Neural cell (in vitro differentiated cells): Measurements from ENCODE around the gene CRK. TPM values are rescaled to one million over a fixed set of nuclear protein-coding genes. Genes with fewer than 3 reads are reported as not detected.

ENCODE experiments used
- H2AFZ ChIP-seq: fragments of 200-600, 300-800 bp; sonication (generic), shearing (Covaris generic); 2 replicates; pipeline ENCODE4 v1.6.0; 2014; ENCODE audit warnings: low read depth, mild to moderate bottlenecking, antibody characterized with exemption, low read length, moderate library complexity
- H3F3A ChIP-seq: fragments of 200-600 bp; shearing (Covaris generic); 2 replicates; pipeline ENCODE4 v1.6.1; 2016; ENCODE audit warnings: mild to moderate bottlenecking, moderate library complexity, mixed read lengths, antibody characterized with exemption, low read length; ENCODE audit not compliant: insufficient read depth, poor library complexity, severe bottlenecking
- H3K27ac ChIP-seq: fragments of 200-600, 300-800 bp; sonication (generic), shearing (Covaris generic); 2 replicates; pipeline ENCODE4 v1.5.1; 2014; ENCODE audit warnings: mild to moderate bottlenecking, low read length, moderate library complexity
- H3K27me3 ChIP-seq: fragments of 300-800, 200-600 bp; sonication (generic), shearing (Covaris generic); 2 replicates; pipeline ENCODE4 v1.6.0; 2014; ENCODE audit warnings: mild to moderate bottlenecking, low read depth, low read length, moderate library complexity; ENCODE audit not compliant: insufficient read depth
- H3K36me3 ChIP-seq: fragments of 300-800, 200-600 bp; sonication (generic), shearing (Covaris generic); 2 replicates; pipeline ENCODE4 v1.5.1; 2014; ENCODE audit warnings: mild to moderate bottlenecking, antibody characterized with exemption, low read length, moderate library complexity; ENCODE audit not compliant: insufficient read depth
- H3K4me2 ChIP-seq: fragments of 300-800, 200-600 bp; sonication (generic), shearing (Covaris generic); 2 replicates; pipeline ENCODE4 v1.6.0; 2014; ENCODE audit warnings: mild to moderate bottlenecking, low read length
- H3K4me3 ChIP-seq: fragments of 300-800, 200-600 bp; sonication (generic), shearing (Covaris generic); 2 replicates; pipeline ENCODE4 v1.5.1; 2014; ENCODE audit warnings: mild to moderate bottlenecking, low read length, moderate library complexity
- H3K79me2 ChIP-seq: fragments of 200-600 bp; shearing (Covaris generic); replicated peaks from 2 replicates; pipeline ENCODE4 v1.6.0; 2014; ENCODE audit warnings: mild to moderate bottlenecking, low read length, moderate library complexity; ENCODE audit not compliant: insufficient read depth
- H3K9ac ChIP-seq: fragments of 300-800, 200-600 bp; sonication (generic), shearing (Covaris generic); 2 replicates; pipeline ENCODE4 v1.6.1; 2016; ENCODE audit warnings: mild to moderate bottlenecking, low read length, mixed read lengths
- H3K9me2 ChIP-seq: fragments of 200-600 bp; shearing (Covaris generic); 2 replicates; pipeline ENCODE4 v1.6.1; 2016; ENCODE audit warnings: mild to moderate bottlenecking, low read length, mixed read lengths; ENCODE audit not compliant: insufficient read depth
- H3K9me3 ChIP-seq: fragments of 200-600, 300-800 bp; sonication (generic), shearing (Covaris generic); 2 replicates; pipeline ENCODE4 v1.6.1; 2016; ENCODE audit warnings: mild to moderate bottlenecking, mixed run types, low read length, moderate library complexity, mixed read lengths
- H4K20me1 ChIP-seq: fragments of 200-600 bp; shearing (Covaris generic); 2 replicates; pipeline ENCODE4 v1.6.1; 2016; ENCODE audit warnings: mild to moderate bottlenecking, mixed run types; ENCODE audit not compliant: insufficient read depth
- EP300 ChIP-seq: fragments of 450-650 bp; conservative IDR thresholded peaks from 2 replicates; pipeline ENCODE4 v1.6.1; 2014; ENCODE audit warnings: antibody characterized with exemption, mild to moderate bottlenecking, moderate library complexity; ENCODE audit not compliant: poor library complexity, severe bottlenecking
- EZH2 ChIP-seq: fragments of 200-600, 300-800 bp; shearing (Covaris generic), sonication (generic); IDR thresholded peaks from 2 replicates; pipeline ENCODE4 v1.6.1; 2014; ENCODE audit warnings: antibody characterized with exemption, low read length, borderline replicate concordance, mild to moderate bottlenecking; ENCODE audit not compliant: insufficient read depth, poor library complexity, severe bottlenecking
- MXI1 ChIP-seq: fragments of 450-650 bp; conservative IDR thresholded peaks from 2 replicates; pipeline ENCODE4 v1.6.1; 2014; ENCODE audit warnings: antibody characterized with exemption, mild to moderate bottlenecking; ENCODE audit not compliant: poor library complexity, severe bottlenecking
- POLR2AphosphoS5 ChIP-seq: IDR thresholded peaks from 2 replicates; pipeline ENCODE4 v1.6.1; 2012
- RAD21 ChIP-seq: fragments of 450-650 bp; conservative IDR thresholded peaks from 2 replicates; pipeline ENCODE4 v1.6.1; 2014; ENCODE audit warnings: antibody characterized with exemption, mild to moderate bottlenecking, moderate library complexity
- SMC3 ChIP-seq: fragments of 450-650 bp; conservative IDR thresholded peaks from 2 replicates; pipeline ENCODE4 v1.6.1; 2014; ENCODE audit warnings: antibody characterized with exemption, mild to moderate bottlenecking, moderate library complexity; ENCODE audit not compliant: poor library complexity
- TAF1 ChIP-seq: IDR thresholded peaks from 2 replicates; pipeline ENCODE4 v1.6.1; 2012; ENCODE audit warnings: low read depth
- polyA plus RNA-seq: library from polyadenylated mRNA; depleted of rRNA; stranded (reverse); fragments of >200 nt; gene quantifications from 2 replicates; pipeline ENCODE4 v1.2.3, GENCODE V29; 2014
- TF ChIP-seq, protein P1 (sequence below): fragments of 450-650 bp; IDR thresholded peaks from 2 replicates; pipeline ENCODE4 v1.5.1; 2014; ENCODE audit warnings: antibody characterized with exemption, mild to moderate bottlenecking, moderate library complexity; ENCODE audit not compliant: poor library complexity, severe bottlenecking
- TF ChIP-seq, protein P2 (sequence below): IDR thresholded peaks from 2 replicates; pipeline ENCODE4 v1.6.1; 2012; ENCODE audit warnings: borderline replicate concordance

The CRK gene
- polyA plus RNA-seq, 1 donor from 2014 or later, result 111 TPM

DNA sequence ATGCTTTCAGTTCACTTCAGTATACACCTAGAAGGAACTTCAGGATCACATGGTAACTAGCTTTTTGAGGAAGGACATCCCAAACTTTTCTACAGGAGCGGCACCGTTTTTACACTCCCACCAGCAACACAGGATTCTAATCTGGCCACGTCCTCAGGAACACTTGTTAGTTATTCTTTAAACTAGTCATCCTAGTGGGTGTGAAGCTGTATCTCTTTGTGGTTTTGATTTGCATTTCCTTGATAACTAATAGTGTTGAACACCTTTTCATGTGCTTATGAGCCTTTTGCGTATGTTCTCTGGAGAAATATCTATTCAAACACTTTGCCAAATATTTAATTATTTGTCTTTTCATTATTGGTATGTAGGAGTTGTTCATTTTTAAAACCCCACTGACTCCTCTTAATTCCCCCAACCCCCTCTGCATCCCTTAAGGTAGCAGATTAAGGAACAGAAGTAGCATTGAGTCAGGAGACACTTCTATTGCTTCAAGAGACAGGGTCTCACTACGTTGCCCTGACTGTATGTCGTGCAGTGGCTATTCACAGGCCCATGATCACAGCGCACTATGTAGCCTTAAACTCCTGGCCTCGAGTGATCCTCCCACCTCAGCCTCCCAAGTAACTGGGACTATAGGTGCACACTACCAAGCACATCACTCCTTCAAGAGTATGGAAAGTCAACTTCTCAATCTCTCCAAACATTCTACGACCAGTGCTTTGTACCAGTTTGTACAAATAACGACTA lies 81.4 kb downstream of the CRK start:
- no peaks in the 10 kb centered on the region for H3K9me3 ChIP-seq
- H3K79me2 ChIP-seq, result peaks cover 92% of the 10 kb centered on the region
- H4K20me1 ChIP-seq, result peaks cover 87% of the 10 kb centered on the region
- no peak overlapping the region for H3K4me2 ChIP-seq
- H3K4me3 ChIP-seq, result no peak overlapping the region
- no peaks in the 10 kb centered on the region for H3K36me3 ChIP-seq
- no peaks in the 10 kb centered on the region for H3K27me3 ChIP-seq
- H2AFZ ChIP-seq, result no peak overlapping the region
- TF ChIP-seq POLR2AphosphoS5 (no peak), SMC3 (no peak), MXI1 (no peak), EZH2 (no peak)
- TF ChIP-seq, protein P1, sequence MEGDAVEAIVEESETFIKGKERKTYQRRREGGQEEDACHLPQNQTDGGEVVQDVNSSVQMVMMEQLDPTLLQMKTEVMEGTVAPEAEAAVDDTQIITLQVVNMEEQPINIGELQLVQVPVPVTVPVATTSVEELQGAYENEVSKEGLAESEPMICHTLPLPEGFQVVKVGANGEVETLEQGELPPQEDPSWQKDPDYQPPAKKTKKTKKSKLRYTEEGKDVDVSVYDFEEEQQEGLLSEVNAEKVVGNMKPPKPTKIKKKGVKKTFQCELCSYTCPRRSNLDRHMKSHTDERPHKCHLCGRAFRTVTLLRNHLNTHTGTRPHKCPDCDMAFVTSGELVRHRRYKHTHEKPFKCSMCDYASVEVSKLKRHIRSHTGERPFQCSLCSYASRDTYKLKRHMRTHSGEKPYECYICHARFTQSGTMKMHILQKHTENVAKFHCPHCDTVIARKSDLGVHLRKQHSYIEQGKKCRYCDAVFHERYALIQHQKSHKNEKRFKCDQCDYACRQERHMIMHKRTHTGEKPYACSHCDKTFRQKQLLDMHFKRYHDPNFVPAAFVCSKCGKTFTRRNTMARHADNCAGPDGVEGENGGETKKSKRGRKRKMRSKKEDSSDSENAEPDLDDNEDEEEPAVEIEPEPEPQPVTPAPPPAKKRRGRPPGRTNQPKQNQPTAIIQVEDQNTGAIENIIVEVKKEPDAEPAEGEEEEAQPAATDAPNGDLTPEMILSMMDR, result no peak
- no peak overlapping the region for H3K9ac ChIP-seq
- H3K27ac ChIP-seq, result no peak overlapping the region
- peaks cover 3% of the 10 kb centered on the region for H3F3A ChIP-seq
- H3K9me2 ChIP-seq, result no peaks in the 10 kb centered on the region

DNA sequence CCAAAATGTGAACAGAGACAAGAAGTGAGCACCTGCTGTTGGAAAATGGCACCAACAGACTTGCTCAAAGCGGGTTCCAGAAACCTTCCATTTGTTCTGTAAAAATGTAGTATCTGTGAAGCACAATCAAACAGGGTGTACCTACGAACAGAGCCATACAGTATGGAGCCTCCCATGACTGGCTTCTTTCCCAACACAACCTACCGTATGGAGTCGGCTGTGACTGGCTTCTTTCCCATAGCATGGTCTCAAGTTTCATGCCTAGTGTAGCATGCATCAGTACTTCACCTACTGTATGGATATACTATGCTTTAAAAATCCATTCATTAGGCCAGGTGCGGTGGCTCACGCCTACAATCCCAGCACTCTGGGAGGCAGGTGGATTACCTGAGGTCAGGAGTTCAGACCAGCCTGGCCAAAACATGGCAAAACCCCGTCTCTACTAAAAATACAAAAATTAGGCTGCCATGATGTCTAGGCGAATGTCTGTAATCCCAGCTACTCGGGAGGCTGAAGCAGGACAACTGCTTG lies 82.3 kb downstream of the CRK start:
- Histone ChIP-seq H3K4me3 (no peak overlapping the region), H3K9me2 (no peaks in the 10 kb centered on the region), H4K20me1 (peaks cover 87% of the 10 kb centered on the region), H3K27me3 (no peaks in the 10 kb centered on the region), H3K27ac (no peak overlapping the region), H2AFZ (no peak overlapping the region), H3F3A (no peaks in the 10 kb centered on the region), H3K79me2 (peaks cover 92% of the 10 kb centered on the region), H3K4me2 (no peak overlapping the region), H3K36me3 (no peaks in the 10 kb centered on the region), H3K9me3 (no peaks in the 10 kb centered on the region), H3K9ac (no peak overlapping the region)
- TF ChIP-seq EP300 (no peak), TAF1 (no peak), EZH2 (no peak), SMC3 (no peak), RAD21 (no peak), POLR2AphosphoS5 (no peak), MXI1 (no peak)
- TF ChIP-seq, protein P2, sequence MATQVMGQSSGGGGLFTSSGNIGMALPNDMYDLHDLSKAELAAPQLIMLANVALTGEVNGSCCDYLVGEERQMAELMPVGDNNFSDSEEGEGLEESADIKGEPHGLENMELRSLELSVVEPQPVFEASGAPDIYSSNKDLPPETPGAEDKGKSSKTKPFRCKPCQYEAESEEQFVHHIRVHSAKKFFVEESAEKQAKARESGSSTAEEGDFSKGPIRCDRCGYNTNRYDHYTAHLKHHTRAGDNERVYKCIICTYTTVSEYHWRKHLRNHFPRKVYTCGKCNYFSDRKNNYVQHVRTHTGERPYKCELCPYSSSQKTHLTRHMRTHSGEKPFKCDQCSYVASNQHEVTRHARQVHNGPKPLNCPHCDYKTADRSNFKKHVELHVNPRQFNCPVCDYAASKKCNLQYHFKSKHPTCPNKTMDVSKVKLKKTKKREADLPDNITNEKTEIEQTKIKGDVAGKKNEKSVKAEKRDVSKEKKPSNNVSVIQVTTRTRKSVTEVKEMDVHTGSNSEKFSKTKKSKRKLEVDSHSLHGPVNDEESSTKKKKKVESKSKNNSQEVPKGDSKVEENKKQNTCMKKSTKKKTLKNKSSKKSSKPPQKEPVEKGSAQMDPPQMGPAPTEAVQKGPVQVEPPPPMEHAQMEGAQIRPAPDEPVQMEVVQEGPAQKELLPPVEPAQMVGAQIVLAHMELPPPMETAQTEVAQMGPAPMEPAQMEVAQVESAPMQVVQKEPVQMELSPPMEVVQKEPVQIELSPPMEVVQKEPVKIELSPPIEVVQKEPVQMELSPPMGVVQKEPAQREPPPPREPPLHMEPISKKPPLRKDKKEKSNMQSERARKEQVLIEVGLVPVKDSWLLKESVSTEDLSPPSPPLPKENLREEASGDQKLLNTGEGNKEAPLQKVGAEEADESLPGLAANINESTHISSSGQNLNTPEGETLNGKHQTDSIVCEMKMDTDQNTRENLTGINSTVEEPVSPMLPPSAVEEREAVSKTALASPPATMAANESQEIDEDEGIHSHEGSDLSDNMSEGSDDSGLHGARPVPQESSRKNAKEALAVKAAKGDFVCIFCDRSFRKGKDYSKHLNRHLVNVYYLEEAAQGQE, result no peak
- TF ChIP-seq, protein P1, result no peak
